ENCODE measurements around the gene RTN1.
A peak's percentile ranks its signal among the peaks of the same experiment; 100 is the strongest.

The RTN1 gene

DNA sequence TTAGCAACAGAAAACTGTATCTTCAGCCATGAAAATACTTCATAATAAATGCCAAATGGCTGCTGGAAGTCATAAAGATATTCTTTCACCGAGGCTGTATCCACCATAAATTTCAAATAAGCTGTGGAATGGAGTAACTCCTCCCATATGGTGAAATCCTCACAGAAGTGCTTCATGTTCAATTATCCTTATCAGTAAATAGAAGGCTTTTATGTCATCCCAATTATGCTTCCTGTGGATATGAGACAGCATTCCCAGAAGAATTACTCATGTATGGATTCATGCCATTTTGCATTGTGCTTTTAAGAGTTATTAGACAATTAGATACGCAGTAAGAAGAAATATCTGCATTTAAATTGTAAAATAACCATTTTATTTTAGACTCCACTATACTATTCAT lies 99.0 kb downstream of the RTN1 start:
- peak; percentile 8 for DNase-seq (ENCODE audit: low read depth)
- H3K4me3 ChIP-seq (ENCODE audit: control insufficient read depth, low read depth, low read length), result no peak overlapping the region
- no peak for TF ChIP-seq CTCF (IDR thresholded peaks at IDR 0.05; ENCODE audit: control insufficient read depth, insufficient read depth, low read depth, low read length, missing control alignments)

- no peak for DNase-seq (ENCODE audit: low read depth)
- TF ChIP-seq CTCF (IDR thresholded peaks at IDR 0.05; ENCODE audit: control insufficient read depth, insufficient read depth, low read depth, low read length, missing control alignments), result no peak
- H3K4me3 ChIP-seq (ENCODE audit: control insufficient read depth, low read depth, low read length), result no peak overlapping the region
Observed at GRCh38 chr14:59769586-59769985, 101.0 kb downstream of the RTN1 start.

- DNase-seq (ENCODE audit: low read depth), result no peak
- TF ChIP-seq CTCF (IDR thresholded peaks at IDR 0.05; ENCODE audit: control insufficient read depth, insufficient read depth, low read depth, low read length, missing control alignments), result no peak
- no peak overlapping the region for H3K4me3 ChIP-seq (ENCODE audit: control insufficient read depth, low read depth, low read length)
Observed at GRCh38 chr14:59768855-59769375, 101.7 kb downstream of the RTN1 start.

GRCh38 chr14:59761851-59762250 lies 108.7 kb downstream of the RTN1 start:
- H3K4me3 ChIP-seq (ENCODE audit: control insufficient read depth, low read depth, low read length), result no peak overlapping the region
- no peak for TF ChIP-seq CTCF (IDR thresholded peaks at IDR 0.05; ENCODE audit: control insufficient read depth, insufficient read depth, low read depth, low read length, missing control alignments)
- no peak for DNase-seq (ENCODE audit: low read depth)

- H3K4me3 ChIP-seq (ENCODE audit: control insufficient read depth, low read depth, low read length), result no peak overlapping the region
- no peak for DNase-seq (ENCODE audit: low read depth)
- TF ChIP-seq CTCF (IDR thresholded peaks at IDR 0.05; ENCODE audit: control insufficient read depth, insufficient read depth, low read depth, low read length, missing control alignments), result no peak
Observed at GRCh38 chr14:59755409-59756135, 115.0 kb downstream of the RTN1 start.

- TF ChIP-seq CTCF (IDR thresholded peaks at IDR 0.05; ENCODE audit: control insufficient read depth, insufficient read depth, low read depth, low read length, missing control alignments), result no peak
- H3K4me3 ChIP-seq (ENCODE audit: control insufficient read depth, low read depth, low read length), result no peak overlapping the region
- no peak for DNase-seq (ENCODE audit: low read depth)
Observed at GRCh38 chr14:59754256-59754655, 116.3 kb downstream of the RTN1 start.
